Myocyte (in vitro differentiated cells): ENCODE data around the gene HK3. TPM values are rescaled to one million over a fixed set of nuclear protein-coding genes. Genes with fewer than 3 reads are reported as not detected.
"Not testable (repeated sequence)": the region's sequence is repeated elsewhere in the genome, so short reads cannot be mapped to it uniquely, and the experiment has no call there.

ENCODE experiments used
- DNase-seq: peaks from one replicate; pipeline ENCODE4 v3.0.0-alpha.2; 2012; ENCODE audit warnings: low read depth
- total RNA-seq: library from RNA; depleted of rRNA; stranded (reverse); fragments of >200 nt; gene quantifications from 2 replicates; pipeline ENCODE4 v1.2.3, GENCODE V29; 2014

Gene HK3
- total RNA-seq, 1 donor from 2014 or later = not detected

DNA sequence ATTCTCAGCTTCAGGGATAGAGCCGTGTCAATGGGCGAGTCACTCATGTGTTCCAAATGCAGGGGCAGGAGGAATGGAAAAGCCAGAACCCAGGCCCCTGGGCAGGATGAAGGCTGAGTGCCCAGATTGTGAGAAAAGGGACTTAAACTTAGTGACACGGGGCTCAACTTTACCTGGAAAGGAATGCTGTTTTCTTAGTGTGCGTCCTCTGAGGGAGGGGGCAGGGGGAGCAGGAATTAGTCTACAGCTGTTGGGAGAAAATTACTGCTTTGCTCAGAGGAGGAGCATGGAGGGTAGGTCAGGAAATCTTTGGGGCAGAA, 14.6 kb downstream of the HK3 start:
- peak; percentile 5 for DNase-seq

DNA sequence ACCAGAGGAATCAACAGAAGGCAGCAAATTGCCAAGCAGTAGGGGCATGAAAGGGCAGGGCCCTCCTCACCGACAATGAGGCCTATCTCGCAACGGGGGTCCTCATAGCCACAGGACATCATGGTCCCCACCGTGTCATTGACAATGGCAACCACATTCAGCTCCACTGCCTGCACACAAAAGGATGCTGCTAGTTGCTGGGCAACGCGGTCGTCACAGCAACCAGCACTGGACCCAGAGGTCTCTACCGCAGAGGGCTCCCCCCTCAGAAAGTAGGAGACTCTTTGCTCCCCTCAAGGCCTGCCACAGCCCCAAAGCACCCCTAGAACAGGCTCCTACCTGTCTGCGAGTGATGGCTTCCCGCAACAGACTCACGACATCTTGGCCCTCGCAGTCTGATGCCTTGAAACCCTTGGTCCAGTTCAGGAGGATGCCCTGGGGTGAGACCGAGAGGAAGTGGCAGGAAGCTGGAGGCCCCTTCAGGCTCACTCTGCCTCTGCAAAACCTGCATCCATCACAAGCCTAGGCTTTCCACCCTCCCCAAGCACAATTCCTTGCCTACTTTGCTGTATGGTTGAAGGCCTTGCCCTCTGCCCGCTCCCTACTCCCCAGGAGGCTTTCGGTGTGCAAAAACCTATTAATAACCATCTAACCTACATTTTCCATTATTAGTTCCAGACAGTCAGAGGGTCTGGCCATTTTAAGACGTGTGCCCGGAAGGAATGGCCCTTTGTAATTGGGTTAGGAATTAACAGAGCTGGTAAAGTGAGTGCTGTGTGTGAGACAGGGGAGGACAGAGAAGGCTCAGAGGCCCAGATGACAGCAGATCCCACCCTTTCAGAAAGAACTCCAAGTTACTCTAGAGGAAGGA, 15.2 kb downstream of the HK3 start:
- DNase-seq = no peak

DNA sequence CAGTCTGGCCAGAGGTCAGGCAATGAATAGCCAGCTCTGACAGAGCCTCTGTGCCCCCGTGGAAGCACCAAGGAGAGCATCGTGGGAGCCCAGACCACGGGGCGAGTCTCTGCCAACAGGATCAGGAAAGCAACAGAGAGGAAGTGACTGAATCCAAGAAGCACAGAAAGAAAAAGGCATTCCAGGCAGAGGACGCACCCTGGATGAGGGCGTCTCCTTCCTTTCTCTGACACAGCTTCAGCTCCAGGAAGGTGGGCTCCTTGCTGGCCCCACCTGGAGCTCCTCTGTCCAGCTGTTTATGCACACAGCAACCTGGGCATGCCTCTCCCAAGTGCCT, 16.6 kb downstream of the HK3 start:
- peak; percentile 16 for DNase-seq

DNA sequence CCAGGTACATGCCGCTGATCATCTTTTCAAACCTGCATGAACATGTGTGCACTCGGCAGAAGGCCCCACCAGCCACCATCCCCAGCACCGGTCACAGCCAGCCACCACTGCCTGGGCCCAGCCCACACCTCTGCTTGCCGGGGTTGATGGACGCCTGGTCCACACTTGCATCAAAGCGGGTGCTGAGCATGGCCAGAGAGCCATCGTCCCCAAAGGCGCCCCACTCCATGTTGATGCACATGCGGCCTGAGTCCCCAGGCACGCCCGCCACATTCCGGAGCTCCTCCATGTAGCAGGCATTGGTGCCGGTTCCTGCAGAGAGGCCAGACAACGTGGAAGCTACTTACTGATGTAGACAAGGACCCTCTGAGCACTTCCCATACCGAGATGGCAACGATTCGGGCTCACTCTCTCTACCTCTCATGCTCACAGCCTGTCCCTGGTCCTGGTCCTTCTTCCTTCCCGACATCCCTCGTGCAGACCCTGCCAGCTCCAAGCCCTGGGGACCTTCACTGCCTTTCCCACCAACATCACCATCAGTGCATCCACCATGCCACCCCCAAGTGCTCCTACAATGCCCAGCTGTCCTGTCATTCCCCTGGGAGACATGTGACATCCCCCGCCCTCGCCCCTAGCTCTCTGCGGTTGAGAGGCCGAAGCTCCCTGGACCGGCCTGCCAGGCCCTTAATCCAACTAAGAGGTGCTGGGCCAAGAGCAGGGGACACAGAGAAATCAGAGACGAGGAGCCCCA, 17.2 kb downstream of the HK3 start:
- DNase-seq = no peak

DNA sequence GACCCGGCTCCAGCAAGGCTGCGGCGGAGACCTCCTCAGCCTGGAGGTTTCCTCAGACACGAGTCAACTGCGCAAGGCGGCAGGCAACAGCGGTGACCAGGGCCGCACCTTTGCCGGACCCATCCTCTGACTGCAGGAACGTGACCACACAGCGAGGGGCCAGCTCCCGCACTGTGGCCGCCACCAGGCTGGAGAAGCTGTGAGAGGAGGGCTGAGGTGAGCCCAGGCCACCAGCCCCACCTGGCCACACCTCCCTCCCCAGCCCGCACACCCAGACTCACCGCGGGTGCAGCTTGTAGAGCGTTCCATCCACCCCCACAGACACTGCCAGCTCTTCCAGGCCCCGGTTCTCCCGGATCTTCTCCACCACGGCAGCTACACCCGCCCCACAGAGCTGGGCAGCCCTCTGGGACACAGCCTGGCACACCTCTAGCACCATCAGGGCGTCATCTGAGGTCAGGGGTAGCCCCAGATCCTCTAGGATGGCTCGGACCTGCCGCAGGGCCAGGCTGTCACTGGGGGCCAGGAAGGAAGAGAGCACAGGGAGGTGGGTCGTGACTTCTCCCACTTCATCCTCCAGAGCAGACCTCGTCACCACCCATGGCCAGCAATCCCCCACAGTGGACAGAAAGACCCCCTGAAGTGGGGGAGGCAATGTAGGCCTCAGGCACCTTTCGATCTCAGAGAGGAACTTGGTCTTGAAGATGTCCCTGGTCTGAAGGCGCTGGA, 18.0 kb downstream of the HK3 start:
- DNase-seq = no peak

DNA sequence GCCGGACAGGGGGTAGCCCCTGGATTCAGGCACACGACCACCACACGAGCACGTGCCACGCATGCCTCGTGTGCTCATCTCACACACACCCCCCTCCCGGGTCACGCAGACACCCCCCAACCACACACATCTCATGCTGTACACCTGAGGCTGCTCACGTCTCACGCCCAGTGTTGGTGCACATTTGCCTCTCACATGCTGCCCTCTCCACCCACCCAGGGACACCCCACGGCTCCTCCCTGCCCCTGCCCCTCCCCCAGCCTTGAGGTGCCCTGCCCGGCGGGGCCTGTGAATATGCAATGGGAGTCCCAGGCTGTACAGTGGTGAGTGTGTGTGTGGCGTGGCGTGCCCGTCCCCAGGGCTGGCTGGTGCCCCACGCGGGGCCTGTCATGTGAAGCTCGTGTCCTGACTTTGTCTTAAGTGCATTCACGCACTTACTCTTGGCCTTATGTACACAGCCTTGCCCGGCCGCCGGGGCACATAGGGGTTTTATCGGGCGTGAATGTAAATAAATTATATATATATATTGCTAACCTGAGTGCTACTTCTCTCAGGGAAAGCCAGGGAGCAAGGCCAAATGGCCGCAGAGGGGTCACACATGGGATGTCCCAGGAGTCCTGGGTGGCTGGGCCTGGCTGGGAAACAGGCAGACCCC, 18.7 kb downstream of the HK3 start:
- no peak for DNase-seq

DNA sequence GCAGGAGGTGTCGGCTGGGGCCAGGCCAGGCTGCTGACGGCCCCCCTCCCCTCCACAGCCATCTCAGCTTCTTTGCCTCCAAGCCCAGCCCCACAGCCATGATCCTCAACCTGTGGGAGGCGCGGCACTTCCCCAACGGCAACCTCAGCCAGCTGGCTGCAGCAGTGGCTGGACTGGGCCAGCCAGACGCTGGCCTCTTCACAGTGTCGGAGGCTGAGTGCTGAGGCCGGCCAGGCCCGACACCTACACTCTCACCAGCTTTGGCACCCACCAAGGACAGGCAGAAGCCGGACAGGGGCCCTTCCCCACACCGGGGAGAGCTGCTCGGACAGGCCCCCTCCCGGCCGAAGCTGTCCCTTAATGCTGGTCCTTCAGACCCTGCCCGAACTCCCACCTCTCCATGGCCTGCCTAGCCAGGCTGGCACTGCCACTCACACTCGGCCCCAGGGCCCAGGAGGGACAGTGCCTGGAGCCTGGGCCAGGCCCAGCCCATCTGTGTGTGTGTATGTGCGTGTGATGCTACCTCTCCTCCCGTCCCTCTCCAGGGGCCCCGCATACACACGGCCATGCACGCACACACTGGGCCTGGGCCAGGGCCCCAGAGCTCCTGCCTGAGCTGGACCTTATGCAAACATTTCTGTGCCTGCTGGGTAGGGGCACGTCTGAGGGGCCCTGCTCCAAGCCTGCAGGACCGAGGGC, 19.3 kb downstream of the HK3 start:
- DNase-seq = no peak

DNA sequence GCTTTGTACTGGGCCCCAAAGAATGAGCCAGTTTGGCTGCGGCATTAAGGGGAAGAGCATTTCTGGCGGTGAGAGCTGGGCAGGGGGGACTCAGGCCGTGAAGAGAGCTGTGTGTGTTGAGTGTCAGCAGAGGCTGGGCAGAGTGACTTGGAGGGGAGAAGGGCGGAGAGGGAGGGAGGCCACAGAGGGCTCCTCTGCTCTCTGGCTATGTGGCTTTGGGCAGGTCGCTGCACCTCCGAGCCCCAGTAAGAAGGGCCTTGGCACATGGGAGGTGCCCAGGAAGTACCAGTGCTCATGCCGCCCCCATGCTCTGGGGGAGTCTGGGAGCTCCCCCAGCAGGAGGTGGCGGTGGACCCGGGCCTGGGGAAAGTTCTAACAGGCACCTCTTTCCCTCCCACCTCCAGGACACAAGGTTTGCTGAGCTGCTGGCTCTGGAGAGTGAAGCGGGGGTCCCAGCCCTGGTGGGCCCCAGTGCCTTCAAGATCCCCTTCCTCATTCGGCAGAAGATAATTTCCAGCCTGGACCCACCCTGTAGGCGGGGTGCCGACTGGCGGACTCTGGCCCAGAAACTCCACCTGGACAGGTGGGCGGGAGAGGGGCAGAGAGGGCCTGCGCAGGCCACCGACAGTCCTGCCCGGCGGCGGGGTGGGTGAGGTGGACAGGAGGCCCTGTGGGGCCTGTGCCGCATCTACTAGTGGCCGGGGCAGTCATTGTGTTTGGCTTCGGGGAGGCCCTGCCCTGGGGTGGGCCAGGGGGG, 20.1 kb downstream of the HK3 start:
- no peak for DNase-seq

DNA sequence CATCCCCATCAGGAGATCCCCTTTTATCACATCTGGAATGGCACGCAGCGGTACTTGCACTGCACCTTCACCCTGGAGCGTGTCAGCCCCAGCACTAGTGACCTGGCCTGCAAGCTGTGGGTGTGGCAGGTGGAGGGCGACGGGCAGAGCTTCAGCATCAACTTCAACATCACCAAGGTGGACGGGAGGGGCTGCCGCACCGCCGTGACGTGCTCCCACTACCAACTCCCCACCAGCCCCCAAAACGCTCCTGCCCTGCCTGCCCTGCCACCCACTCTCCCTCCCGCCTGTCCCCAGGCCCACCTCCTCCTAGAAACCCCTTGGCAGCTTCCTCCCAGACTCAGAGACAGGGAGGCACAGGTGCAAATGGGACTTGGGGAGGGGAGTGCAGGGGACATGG, 20.7 kb downstream of the HK3 start:
- no peak for DNase-seq

DNA sequence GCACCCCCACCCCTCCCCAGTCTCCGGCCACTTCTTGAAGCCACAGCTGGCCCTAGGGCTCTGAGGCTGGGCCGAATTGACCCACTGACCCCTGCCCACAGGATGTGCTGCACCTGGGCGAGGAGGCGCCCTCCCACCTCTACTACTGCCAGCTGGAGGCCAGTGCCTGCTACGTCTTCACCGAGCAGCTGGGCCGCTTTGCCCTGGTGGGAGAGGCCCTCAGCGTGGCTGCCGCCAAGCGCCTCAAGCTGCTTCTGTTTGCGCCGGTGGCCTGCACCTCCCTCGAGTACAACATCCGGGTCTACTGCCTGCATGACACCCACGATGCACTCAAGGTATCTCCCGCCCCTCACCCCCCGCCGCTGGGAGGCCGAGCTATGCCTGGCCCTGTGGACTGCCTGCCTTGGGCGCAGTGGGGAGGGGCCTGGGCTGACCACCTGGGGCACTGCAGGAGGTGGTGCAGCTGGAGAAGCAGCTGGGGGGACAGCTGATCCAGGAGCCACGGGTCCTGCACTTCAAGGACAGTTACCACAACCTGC, 21.3 kb downstream of the HK3 start:
- no peak for DNase-seq

DNA sequence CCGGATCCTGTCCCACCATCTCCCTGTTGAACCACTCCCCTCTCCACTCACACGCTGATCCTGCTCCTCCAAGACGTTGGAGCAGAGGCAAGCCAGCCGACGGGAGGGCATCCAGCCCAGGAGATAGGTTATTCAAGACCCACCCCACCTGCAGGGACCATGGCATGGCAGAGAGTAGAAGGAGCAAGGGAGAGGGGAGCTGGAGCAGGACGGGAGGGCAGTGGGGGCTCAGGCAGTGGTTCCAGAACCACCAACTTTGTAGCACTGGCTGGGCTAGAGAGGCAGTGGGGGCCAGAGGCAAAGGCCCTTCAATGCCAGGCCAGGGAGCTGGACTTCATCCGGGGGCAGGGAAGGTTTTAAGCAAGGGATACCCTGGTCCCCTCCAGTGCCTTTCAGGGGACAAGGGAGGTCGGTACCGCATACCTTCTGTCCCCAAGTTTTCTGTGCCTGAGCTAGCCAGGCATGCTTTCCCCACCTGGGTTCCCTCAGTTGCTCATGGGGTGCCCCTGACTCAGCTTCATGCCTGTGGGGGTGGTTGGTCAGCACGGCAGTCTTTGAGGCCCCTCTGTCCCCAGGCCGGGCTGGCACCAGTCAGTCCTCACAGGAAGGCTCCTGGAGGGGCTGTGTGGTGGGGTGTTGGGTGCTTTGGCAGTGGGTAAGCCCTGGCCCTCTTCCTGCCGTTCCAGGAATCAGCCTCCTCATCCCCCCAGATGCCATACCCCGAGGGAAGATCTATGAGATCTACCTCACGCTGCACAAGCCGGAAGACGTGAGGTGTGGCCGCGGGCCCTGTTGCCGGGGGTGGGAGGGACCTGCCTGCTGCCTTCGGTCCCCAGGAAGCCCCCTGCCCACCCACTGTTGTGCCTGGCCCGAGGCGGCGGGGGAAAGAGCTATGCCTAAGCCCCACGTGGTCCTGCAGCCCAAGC, 22.4 kb downstream of the HK3 start:
- no peak for DNase-seq

DNA sequence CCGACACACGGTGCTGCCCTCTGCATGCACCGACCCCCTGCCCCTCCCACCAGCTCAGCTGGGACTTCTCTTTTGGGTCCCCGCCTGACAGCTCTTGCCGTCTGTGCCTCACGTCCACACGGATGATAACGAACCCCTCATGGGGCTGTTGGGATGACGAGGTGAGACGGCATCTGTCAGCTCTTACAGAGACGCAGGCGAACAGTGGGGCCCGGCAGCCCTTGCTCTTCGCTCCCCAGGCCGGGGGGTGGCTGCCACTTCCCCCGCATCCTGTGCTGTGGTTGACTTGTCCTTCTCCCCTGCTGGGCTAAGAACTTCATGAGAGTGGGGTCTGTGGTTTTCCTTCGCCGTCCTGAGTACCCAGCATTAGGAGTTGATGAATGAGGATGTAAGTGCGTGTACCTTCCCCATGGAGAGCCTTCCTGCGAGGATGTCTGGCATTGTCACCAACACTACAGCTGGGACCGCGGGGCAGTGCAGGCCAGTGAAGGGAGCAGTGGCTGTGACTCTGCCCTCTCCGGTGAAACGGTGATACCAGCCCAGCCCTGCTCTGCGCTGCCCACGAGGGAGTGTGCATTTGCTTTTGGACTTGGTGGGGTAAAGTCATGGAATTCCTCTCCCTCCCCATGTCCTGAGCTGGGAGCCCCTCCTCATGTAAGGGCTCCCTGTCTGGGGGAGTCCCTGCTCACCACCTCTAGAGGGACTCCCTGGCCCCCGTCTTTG, 23.2 kb downstream of the HK3 start:
- no peak for DNase-seq

DNA sequence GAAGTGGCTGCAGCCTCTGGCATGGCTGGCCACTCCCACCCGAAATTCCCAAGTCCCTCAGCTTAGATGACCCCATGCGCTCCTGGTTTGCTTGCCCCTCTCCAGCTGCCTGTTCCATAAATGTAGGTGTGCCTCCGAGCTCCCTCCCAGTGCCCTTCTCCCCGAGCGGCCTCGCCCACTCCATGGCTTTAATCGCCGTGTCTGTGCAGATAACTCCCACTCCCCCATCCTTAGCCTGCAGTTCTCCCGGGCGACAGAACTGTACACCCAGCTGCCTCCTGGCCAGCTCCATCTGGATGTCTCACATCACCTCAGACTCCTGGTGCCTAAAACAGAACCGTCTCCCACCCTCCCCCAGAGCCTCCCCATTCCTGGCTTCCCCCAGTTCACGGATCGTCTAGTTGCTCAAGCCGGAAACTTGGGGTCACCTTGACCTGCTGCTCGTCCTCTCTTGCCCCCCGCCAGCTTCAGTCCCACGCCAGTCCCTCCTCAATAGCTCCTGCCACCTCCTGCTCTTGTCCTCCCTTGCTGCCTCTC, 24.1 kb downstream of the HK3 start:
- DNase-seq = no peak

DNA sequence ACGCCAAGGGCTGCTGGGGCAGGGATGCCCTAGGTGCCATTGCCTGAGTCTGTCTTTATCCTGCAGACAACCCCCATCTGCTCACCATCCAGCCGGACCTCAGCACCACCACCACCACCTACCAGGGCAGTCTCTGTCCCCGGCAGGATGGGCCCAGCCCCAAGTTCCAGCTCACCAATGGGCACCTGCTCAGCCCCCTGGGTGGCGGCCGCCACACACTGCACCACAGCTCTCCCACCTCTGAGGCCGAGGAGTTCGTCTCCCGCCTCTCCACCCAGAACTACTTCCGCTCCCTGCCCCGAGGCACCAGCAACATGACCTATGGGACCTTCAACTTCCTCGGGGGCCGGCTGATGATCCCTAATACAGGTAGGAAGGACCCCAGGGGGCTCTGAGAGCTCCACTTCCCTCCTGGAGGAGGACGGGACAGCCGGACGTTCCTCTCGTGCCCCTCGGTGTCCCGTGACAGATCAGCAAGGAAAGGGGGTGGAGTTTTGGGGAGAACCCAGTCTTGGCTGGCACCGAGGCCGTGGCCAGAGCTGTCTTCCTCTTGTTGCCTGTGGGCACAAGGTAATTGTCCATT, 24.9 kb downstream of the HK3 start:
- DNase-seq = no peak

DNA sequence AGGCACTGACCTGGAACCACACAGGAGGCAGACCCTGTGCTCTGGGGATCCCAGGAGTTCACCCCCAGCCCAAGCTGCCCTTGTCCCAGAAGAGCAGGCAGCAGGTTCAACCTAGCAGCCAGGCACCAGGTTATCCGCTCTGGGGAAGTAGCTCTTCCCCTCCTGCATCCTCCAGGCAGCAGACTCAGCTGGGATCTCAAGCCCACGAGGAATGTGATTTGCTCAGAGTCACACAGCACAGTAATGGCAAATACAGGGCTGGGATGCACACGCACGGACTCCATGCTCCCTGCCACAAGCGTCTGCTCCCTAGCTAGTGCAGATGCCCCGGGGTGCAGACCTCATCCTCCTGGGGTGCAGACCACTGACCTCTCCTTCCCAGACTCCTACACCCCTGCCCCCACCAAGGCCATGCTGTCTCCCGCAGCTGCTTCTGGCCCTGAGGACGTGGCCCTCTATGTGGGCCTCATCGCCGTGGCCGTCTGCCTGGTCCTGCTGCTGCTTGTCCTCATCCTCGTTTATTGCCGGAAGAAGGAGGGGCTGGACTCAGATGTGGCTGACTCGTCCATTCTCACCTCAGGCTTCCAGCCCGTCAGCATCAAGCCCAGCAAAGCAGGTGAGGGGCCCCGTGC, 25.5 kb downstream of the HK3 start:
- DNase-seq = no peak

DNA sequence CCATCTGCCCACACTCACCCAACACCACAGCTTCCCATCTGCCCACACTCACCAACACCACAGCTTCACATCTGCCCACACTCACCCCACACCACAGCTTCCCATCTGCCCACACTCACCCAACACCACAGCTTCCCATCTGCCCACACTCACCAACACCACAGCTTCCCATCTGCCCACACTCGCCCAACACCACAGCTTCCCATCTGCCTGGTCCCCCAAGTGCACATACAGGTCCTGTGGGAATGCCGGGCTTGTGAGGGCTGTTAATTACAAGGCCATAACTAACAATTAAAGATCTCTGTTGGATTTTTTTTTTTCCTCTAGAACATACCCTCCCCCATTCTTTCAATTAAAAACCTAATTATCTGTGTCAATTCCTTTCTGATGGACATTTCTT, 26.1 kb downstream of the HK3 start:
- DNase-seq = not testable (repeated sequence)

DNA sequence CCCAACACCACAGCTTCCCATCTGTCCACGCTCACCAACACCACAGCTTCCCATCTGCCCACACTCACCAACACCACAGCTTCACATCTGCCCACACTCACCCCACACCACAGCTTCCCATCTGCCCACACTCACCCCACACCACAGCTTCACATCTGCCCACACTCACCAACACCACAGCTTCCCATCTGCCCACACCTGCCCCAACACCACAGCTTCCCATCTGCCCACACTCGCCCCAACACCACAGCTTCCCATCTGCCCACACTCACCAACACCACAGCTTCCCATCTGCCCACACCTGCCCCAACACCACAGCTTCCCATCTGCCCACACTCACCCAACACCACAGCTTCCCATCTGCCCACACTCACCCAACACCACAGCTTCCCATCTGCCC, 26.6 kb downstream of the HK3 start:
- DNase-seq = not testable (repeated sequence)
